Ovary (tissue), 9 donors: ENCODE data around the gene MYL2. TPM values are rescaled to one million over a fixed set of nuclear protein-coding genes. Genes with fewer than 3 reads are reported as not detected.

ENCODE experiments used
- DNase-seq, 5 donors: peaks; one replicate each; pipeline ENCODE4 v3.0.0-alpha.2; 2019 to 2020
- H3K27ac ChIP-seq, 2 donors: fragments of 200-600 bp; one replicate each; pipeline versions ENCODE4 v1.5.1 to v1.8.0; 2019 to 2022
- H3K27me3 ChIP-seq: fragments of 200-600 bp; one replicate; pipeline ENCODE4 v1.8.0; 2022
- H3K36me3 ChIP-seq: fragments of 200-600 bp; sonication (generic); one replicate; pipeline ENCODE4 v1.5.1; 2019
- H3K4me1 ChIP-seq: one replicate; pipeline ENCODE4 v1.8.1; 2013; ENCODE audit warnings: mild to moderate bottlenecking, moderate library complexity; ENCODE audit not compliant: insufficient read depth
- H3K4me3 ChIP-seq: fragments of 200-600 bp; sonication (generic); one replicate; pipeline ENCODE4 v1.5.1; 2017
- H3K9me3 ChIP-seq, 2 donors: fragments of 200-600 bp in 1 of 2; sonication (generic) in 1 of 2; one replicate each; pipeline versions ENCODE4 v1.5.1 to v1.8.1; 2013 to 2019; ENCODE audit warnings: mild to moderate bottlenecking in 1 of 2, moderate library complexity in 1 of 2
- EP300 ChIP-seq: sonication (generic); formaldehyde crosslinking; IDR thresholded peaks from one replicate; pipeline ENCODE4 v1.6.1; 2017; ENCODE audit warnings: antibody characterized with exemption
- POLR2A ChIP-seq: fragments of 450-650 bp; IDR thresholded peaks from one replicate; pipeline ENCODE4 v1.6.1; 2017; ENCODE audit warnings: antibody characterized with exemption, mild to moderate bottlenecking, moderate library complexity
- WGBS, 3 donors: extraction: QIAGEN DNeasy Blood & Tissue Kit in 1 of 3; methylation state at CpG; one replicate each; pipeline versions ENCODE4 v1.1.5 to v1.1.7; 2013 to 2017; 5-methylcytosine and 5-hydroxymethylcytosine counted together
- intact Hi-C, 4 donors: fragments of 100-400 bp; cut with DNase I; formaldehyde crosslinking; loops; one replicate each; pipeline versions ENCODE4 v1.11.0 to v1.15.1; 2022 to 2023
- polyA plus RNA-seq, 2 donors: library from polyadenylated mRNA; stranded (reverse); fragments of 200-250 nt in 1 of 2; fragments of 350-450 nt in 1 of 2; fragmentation: Illumina TruSeq in 1 of 2; extraction: RNeasy Lipid Tissue Mini Kit (QIAGEN cat#74804) in 1 of 2; gene quantifications; one replicate each; pipeline ENCODE4 v1.2.3, GENCODE V29; 2013 to 2014
- total RNA-seq, 7 donors: library from RNA; depleted of rRNA in 2 of 7; stranded (reverse); fragments of >200 nt in 2 of 7; fragmentation: NEBNext Ultra II Directional in 3 of 7; extraction: Animal tissue kit (Norgen Biotek cat#: 25700) in 3 of 7; gene quantifications; one replicate each; pipeline versions ENCODE4 v1.1.0 to v1.2.4, GENCODE V29; 2016 to 2023
- TF ChIP-seq, protein P1 (sequence below), 3 donors: fragments of 450-650 bp in 2 of 3; fragments of 200-600 bp in 1 of 3; IDR thresholded peaks; one replicate each; pipeline versions ENCODE4 v1.5.1 to v1.8.0; 2016 to 2022; ENCODE audit warnings: antibody characterized with exemption in 3 of 3, mild to moderate bottlenecking in 1 of 3
- donor health status: DM: no; HTN: no; CAD: no; lungs with moderate emphysema.
- donor health status: DM: no; HTN: no; CAD: no.
- donor health status: Bipolar disorder and iron deficiency.
- donor health status: DM: yes; HTN: yes; CAD: no.
- donor health status: DM: no; HTN: no; CAD: no.
- donor health status: DM: yes; HTN: yes; CAD: no.

MYL2 gene
- total and polyA plus RNA-seq, 9 donors, result 1.4 to 2.9 (median 1.6) TPM; not detected in 5

GRCh38 chr12:110927546-110927945 is 7.2 kb upstream of the MYL2 start:
- Histone ChIP-seq H3K36me3 (no peaks in the 10 kb centered on the region), H3K4me1 (no peaks in the 10 kb centered on the region), H3K27ac (no peak overlapping the region), H3K27me3 (no peaks in the 10 kb centered on the region), H3K4me3 (no peak overlapping the region), H3K9me3 (no peaks in the 10 kb centered on the region)
- no peak for DNase-seq
- TF ChIP-seq, protein P1, sequence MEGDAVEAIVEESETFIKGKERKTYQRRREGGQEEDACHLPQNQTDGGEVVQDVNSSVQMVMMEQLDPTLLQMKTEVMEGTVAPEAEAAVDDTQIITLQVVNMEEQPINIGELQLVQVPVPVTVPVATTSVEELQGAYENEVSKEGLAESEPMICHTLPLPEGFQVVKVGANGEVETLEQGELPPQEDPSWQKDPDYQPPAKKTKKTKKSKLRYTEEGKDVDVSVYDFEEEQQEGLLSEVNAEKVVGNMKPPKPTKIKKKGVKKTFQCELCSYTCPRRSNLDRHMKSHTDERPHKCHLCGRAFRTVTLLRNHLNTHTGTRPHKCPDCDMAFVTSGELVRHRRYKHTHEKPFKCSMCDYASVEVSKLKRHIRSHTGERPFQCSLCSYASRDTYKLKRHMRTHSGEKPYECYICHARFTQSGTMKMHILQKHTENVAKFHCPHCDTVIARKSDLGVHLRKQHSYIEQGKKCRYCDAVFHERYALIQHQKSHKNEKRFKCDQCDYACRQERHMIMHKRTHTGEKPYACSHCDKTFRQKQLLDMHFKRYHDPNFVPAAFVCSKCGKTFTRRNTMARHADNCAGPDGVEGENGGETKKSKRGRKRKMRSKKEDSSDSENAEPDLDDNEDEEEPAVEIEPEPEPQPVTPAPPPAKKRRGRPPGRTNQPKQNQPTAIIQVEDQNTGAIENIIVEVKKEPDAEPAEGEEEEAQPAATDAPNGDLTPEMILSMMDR (IDR thresholded peaks at IDR 0.05), result no peak
- no peak for TF ChIP-seq POLR2A
- TF ChIP-seq EP300, result no peak
- intact Hi-C loops, result no loop called here
- 49 to 51% (median 49%) methylated on average over 6 of the region's 6 CpGs for WGBS, 3 donors

DNA sequence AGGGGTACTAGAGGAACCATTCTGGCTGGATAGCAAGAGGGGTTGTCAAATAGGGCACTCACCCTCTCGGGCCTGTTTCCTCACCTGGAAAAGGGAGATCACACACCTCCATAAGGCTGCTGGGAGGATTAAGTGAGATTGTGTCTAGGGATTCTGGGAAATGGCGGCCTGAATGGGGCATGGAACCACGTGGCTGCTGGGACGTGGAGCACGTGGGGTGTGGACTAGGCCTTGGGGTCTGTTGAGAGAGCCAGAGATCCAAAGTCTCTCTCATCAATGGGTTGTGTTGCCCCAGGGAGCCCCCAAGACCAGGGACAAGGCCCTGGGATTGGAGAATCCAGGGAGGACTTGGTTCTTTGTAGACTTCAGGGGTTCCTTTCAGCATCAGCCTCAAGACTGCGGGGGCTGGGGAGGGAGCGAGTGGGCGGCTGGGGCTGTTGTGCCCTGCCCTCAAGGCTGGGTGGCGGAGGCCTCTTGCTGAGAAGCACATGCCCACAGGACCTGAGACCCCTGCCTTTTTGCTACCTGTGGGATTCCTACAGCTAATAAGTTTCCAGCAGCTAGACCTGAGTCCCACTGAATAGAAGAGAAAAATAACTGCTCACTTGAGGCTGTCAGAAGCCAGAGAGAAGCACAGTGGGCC is 3.4 kb upstream of the MYL2 start:
- no peak for TF ChIP-seq POLR2A
- no peak for TF ChIP-seq EP300
- TF ChIP-seq, protein P1 (IDR thresholded peaks at IDR 0.05), result no peak
- no peaks in the 10 kb centered on the region for H3K27me3 ChIP-seq
- 90 to 92% (median 91%) methylated on average over 8 to 9 of the region's 9 CpGs for WGBS, 3 donors
- H3K9me3 ChIP-seq, result no peaks in the 10 kb centered on the region
- intact Hi-C loops, result no loop called here
- H3K4me3 ChIP-seq, result no peak overlapping the region
- no peak for DNase-seq
- H3K4me1 ChIP-seq, result no peaks in the 10 kb centered on the region
- no peak overlapping the region for H3K27ac ChIP-seq
- H3K36me3 ChIP-seq, result no peaks in the 10 kb centered on the region

- intact Hi-C loops, result no loop called here
- no peak for TF ChIP-seq EP300
- no peak for TF ChIP-seq POLR2A
- TF ChIP-seq, protein P1 (IDR thresholded peaks at IDR 0.05), result no peak
- 90 to 92% (median 91%) methylated on average over 4 of the region's 4 CpGs for WGBS, 3 donors
- Histone ChIP-seq H3K27ac (no peak overlapping the region), H3K27me3 (no peaks in the 10 kb centered on the region), H3K4me3 (no peak overlapping the region), H3K4me1 (no peaks in the 10 kb centered on the region), H3K36me3 (no peaks in the 10 kb centered on the region), H3K9me3 (no peaks in the 10 kb centered on the region)
- no peak for DNase-seq
These were observed 2.8 kb upstream of the MYL2 start for GRCh38 chr12:110923192-110923591.

GRCh38 chr12:110922652-110923051 is 2.3 kb upstream of the MYL2 start:
- Histone ChIP-seq H3K36me3 (no peaks in the 10 kb centered on the region), H3K4me3 (no peak overlapping the region), H3K4me1 (no peaks in the 10 kb centered on the region), H3K27ac (no peak overlapping the region), H3K9me3 (no peaks in the 10 kb centered on the region), H3K27me3 (no peaks in the 10 kb centered on the region)
- intact Hi-C loops, result no loop called here
- TF ChIP-seq, protein P1 (IDR thresholded peaks at IDR 0.05), result no peak
- TF ChIP-seq EP300, result no peak
- no peak for TF ChIP-seq POLR2A
- no peak for DNase-seq
- 78 to 81% (median 80%) methylated on average over 7 of the region's 7 CpGs for WGBS, 3 donors
